ENCODE measurements around the gene PDZD8.

GRCh38 chr10:117268907-117269306, 106.3 kb downstream of the PDZD8 start:
- TF ChIP-seq EZH2phosphoT487 (IDR thresholded peaks at IDR 0.05; ENCODE audit: borderline replicate concordance, low read length), result no peak
- TF ChIP-seq, protein P1, sequence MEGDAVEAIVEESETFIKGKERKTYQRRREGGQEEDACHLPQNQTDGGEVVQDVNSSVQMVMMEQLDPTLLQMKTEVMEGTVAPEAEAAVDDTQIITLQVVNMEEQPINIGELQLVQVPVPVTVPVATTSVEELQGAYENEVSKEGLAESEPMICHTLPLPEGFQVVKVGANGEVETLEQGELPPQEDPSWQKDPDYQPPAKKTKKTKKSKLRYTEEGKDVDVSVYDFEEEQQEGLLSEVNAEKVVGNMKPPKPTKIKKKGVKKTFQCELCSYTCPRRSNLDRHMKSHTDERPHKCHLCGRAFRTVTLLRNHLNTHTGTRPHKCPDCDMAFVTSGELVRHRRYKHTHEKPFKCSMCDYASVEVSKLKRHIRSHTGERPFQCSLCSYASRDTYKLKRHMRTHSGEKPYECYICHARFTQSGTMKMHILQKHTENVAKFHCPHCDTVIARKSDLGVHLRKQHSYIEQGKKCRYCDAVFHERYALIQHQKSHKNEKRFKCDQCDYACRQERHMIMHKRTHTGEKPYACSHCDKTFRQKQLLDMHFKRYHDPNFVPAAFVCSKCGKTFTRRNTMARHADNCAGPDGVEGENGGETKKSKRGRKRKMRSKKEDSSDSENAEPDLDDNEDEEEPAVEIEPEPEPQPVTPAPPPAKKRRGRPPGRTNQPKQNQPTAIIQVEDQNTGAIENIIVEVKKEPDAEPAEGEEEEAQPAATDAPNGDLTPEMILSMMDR (conservative IDR thresholded peaks at IDR 0.05; ENCODE audit: low read depth, low read length), result no peak
